SH-SY5Y (cell line): Measurements from ENCODE around the gene FBXL17.

Experiments
- GATA2 ChIP-seq: IDR thresholded peaks from 2 replicates; pipeline ENCODE4 v1.6.1; 2011; ENCODE audit warnings: mild to moderate bottlenecking, low read depth, low read length
- GATA3 ChIP-seq: IDR thresholded peaks from 2 replicates; pipeline ENCODE4 v1.6.1; 2011; ENCODE audit warnings: low read depth, mild to moderate bottlenecking, low read length, moderate library complexity

DNA sequence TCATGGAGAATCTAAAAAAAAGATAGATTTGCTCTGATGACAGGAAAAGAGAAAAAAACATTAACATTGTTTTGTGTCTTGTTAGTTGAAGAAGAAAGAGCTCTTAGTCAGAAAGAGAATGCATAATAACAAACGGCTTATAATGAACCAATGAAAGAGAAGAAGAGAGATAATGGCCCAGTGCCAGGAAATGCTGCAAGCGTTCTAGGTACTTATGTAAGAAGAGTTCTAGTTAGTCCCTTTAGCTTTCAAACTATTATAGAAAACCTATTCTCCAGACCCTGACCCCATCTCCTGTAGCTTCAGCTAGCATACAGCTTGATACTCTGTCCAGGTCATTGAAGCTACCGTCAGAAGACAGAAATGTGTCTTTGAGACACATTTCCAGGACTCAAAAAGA, 70.2 kb downstream of the FBXL17 start:
- TF ChIP-seq GATA2 (no peak), GATA3 (no peak)
